ENCODE data around the gene GRB7. TPM values are rescaled to one million over a fixed set of nuclear protein-coding genes. Genes with fewer than 3 reads are reported as not detected.
"Not testable (repeated sequence)": the region's sequence is repeated elsewhere in the genome, so short reads cannot be mapped to it uniquely, and the experiment has no call there.

GRB7 gene
- polyA plus RNA-seq, 2 of the 4 experiments (the other 2 are of a cell fraction): 5.9 to 10.1 TPM

DNA sequence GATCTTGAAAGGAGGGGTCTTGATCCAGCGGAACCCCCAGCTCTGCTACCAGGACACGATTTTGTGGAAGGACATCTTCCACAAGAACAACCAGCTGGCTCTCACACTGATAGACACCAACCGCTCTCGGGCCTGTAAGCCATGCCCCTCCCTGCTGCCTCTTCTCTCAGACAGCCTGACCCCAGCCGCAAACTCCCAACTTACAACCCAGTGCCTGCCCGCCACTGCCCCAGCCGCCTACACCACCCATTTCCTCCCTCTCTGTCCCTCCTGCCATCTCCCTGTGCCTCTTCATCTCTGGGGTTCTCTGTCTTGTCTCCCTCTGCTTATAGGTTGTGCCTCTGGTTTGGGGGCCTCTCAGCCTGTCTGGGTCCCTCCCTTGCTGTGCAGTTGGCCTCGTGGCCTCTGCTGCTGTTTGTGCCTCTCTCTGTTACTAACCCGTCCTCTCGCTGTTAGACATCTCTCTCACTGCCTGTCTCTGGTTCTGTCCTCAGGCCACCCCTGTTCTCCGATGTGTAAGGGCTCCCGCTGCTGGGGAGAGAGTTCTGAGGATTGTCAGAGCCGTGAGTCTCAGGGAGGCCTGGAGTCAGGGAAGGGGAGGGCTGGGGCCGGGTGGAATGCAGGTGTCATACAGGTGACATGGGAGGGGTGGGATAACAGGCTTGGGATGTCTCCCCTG is 28.3 kb upstream of the GRB7 start:
- H3K27ac ChIP-seq: no peak overlapping the region
- H3K4me1 ChIP-seq: peaks cover 19% of the 10 kb centered on the region
- H3K4me3 ChIP-seq: no peak overlapping the region
- CTCF ChIA-PET: interaction anchor here (0.7 to 50.7 kb wide), 9 partner anchors 9 to 72 kb away, joined by 3 to 1391 read pairs (median 6); partner anchors contain the start of genes ERBB2, MIEN1, PPP1R1B and STARD3
- no peak for DNase-seq (ENCODE audit: low read depth in 1 of 2, low spot score in 1 of 2)
- TF ChIP-seq CBX8 (IDR thresholded peaks at IDR 0.05) (no peak), HOXB5 (CRISPR knock-in tag; IDR thresholded peaks at IDR 0.05) (no peak), CBX2 (IDR thresholded peaks at IDR 0.05; ENCODE audit: borderline replicate concordance, low read depth) (no peak), POLR2AphosphoS2 (conservative IDR thresholded peaks at IDR 0.05; ENCODE audit: low read length) (no peak), KDM1A (IDR thresholded peaks at IDR 0.05; ENCODE audit: low read depth) (no peak), E2F6 (IDR thresholded peaks at IDR 0.05; ENCODE audit: borderline replicate concordance, low read depth) (no peak), MAFK (IDR thresholded peaks at IDR 0.05; ENCODE audit: partially characterized antibody) (no peak), HMGXB4 (CRISPR knock-in tag; IDR thresholded peaks at IDR 0.05; ENCODE audit: borderline replicate concordance) (no peak), CEBPB (IDR thresholded peaks at IDR 0.05) (no peak), MYC (IDR thresholded peaks at IDR 0.05; ENCODE audit: borderline replicate concordance, low read length) (no peak), ZNF302 (CRISPR knock-in tag; IDR thresholded peaks at IDR 0.05) (no peak), ESRRA (IDR thresholded peaks at IDR 0.05; ENCODE audit: borderline replicate concordance, low read length) (no peak), KDM5A (IDR thresholded peaks at IDR 0.05) (no peak), PHF8 (IDR thresholded peaks at IDR 0.05; ENCODE audit: borderline replicate concordance, low read depth) (no peak), HOXA7 (CRISPR knock-in tag; IDR thresholded peaks at IDR 0.05) (no peak)
- TF ChIP-seq, protein P1, sequence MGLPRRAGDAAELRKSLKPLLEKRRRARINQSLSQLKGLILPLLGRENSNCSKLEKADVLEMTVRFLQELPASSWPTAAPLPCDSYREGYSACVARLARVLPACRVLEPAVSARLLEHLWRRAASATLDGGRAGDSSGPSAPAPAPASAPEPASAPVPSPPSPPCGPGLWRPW (IDR thresholded peaks at IDR 0.05): no peak
- TF ChIP-seq, protein P2, sequence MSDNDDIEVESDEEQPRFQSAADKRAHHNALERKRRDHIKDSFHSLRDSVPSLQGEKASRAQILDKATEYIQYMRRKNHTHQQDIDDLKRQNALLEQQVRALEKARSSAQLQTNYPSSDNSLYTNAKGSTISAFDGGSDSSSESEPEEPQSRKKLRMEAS (IDR thresholded peaks at IDR 0.05): no peak
- no peaks in the 10 kb centered on the region for H3K9me3 ChIP-seq
- no peak overlapping the region for H3K4me2 ChIP-seq
- ATAC-seq: no peak
- POLR2A ChIA-PET: interaction anchor here (1.7 to 1.9 kb wide), 2 partner anchors 9 to 22 kb away, joined by 5 to 8 read pairs; partner anchors contain the start of genes ERBB2 and PGAP3
- 87% methylated on average over 14 of the region's 14 CpGs for WGBS (ENCODE audit: missing lambda C conversion rate)
- no peak for FAIRE-seq

DNA sequence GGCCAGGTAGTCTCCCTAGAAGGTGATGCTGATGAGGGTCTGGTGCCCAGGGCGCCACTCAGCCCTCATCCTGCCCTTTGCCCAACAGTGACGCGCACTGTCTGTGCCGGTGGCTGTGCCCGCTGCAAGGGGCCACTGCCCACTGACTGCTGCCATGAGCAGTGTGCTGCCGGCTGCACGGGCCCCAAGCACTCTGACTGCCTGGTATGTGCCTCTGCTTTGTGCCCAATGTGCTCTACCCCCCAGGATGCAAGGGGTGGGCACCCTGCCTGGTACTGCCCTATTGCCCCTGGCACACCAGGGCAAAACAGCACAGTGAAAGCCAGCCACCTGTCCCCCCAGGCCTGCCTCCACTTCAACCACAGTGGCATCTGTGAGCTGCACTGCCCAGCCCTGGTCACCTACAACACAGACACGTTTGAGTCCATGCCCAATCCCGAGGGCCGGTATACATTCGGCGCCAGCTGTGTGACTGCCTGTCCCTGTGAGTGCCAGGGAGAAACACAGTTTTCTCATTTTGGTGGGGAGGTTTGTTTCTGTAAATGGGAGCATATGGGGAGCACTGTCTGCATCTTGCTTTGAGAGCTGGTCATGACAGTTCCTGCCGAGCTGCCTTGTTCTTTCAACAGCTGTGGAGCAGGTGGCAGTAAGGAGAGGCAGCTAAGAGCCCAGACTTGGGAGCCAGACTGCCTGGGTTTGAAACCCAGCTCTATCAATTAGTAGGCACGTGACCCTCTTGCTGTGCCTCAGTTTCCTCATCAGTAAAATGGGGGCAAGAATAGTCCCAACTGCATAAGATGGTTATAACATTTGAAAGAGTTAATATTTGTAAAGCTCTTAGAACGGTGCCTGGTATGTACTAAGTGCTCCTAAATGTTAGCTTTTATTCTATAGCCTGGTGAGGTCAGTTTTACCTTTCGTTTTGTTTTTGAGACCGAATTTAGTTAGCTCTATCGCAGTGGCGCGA is 27.5 kb upstream of the GRB7 start:
- DNase-seq (ENCODE audit: low read depth in 1 of 2, low spot score in 1 of 2) (no peak), FAIRE-seq (no peak), ATAC-seq (no peak)
- Histone ChIP-seq H3K27ac (no peak overlapping the region), H3K9me3 (no peaks in the 10 kb centered on the region), H3K4me3 (no peak overlapping the region), H3K4me2 (no peak overlapping the region), H3K4me1 (peaks cover 10% of the 10 kb centered on the region)
- WGBS (ENCODE audit: missing lambda C conversion rate): 92% methylated on average over 20 of the region's 20 CpGs
- CTCF ChIA-PET: interaction anchor here (0.6 to 3.0 kb wide), 8 partner anchors 8 to 88 kb away, joined by 3 to 12 read pairs (median 4); partner anchors contain the start of genes ERBB2, MIEN1 and TCAP
- TF ChIP-seq BHLHE40 (IDR thresholded peaks at IDR 0.05; ENCODE audit: low read depth, low read length) (no peak), CHD2 (IDR thresholded peaks at IDR 0.05; ENCODE audit: low read length, partially characterized antibody) (no peak), HOXB13 (CRISPR knock-in tag; IDR thresholded peaks at IDR 0.05; ENCODE audit: low read depth) (no peak), RARB (CRISPR knock-in tag; IDR thresholded peaks at IDR 0.05) (no peak), RAD21 (conservative IDR thresholded peaks at IDR 0.05 in 1 of 2, IDR thresholded peaks at IDR 0.05 in 1 of 2) (no peak), ZFP36 (IDR thresholded peaks at IDR 0.05; ENCODE audit: borderline replicate concordance, partially characterized antibody) (no peak)
- TF ChIP-seq, protein P3, sequence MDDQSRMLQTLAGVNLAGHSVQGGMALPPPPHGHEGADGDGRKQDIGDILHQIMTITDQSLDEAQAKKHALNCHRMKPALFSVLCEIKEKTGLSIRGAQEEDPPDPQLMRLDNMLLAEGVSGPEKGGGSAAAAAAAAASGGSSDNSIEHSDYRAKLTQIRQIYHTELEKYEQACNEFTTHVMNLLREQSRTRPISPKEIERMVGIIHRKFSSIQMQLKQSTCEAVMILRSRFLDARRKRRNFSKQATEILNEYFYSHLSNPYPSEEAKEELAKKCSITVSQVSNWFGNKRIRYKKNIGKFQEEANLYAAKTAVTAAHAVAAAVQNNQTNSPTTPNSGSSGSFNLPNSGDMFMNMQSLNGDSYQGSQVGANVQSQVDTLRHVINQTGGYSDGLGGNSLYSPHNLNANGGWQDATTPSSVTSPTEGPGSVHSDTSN (IDR thresholded peaks at IDR 0.05): no peak
- TF ChIP-seq, protein P4, sequence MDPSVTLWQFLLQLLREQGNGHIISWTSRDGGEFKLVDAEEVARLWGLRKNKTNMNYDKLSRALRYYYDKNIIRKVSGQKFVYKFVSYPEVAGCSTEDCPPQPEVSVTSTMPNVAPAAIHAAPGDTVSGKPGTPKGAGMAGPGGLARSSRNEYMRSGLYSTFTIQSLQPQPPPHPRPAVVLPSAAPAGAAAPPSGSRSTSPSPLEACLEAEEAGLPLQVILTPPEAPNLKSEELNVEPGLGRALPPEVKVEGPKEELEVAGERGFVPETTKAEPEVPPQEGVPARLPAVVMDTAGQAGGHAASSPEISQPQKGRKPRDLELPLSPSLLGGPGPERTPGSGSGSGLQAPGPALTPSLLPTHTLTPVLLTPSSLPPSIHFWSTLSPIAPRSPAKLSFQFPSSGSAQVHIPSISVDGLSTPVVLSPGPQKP (IDR thresholded peaks at IDR 0.05; ENCODE audit: low read depth, low read length): no peak
- POLR2A ChIA-PET: interaction anchor here (1.1 to 1.5 kb wide), 2 partner anchors 10 to 20 kb away, joined by 3 to 5 read pairs; partner anchors contain the start of genes ERBB2 and MIEN1

DNA sequence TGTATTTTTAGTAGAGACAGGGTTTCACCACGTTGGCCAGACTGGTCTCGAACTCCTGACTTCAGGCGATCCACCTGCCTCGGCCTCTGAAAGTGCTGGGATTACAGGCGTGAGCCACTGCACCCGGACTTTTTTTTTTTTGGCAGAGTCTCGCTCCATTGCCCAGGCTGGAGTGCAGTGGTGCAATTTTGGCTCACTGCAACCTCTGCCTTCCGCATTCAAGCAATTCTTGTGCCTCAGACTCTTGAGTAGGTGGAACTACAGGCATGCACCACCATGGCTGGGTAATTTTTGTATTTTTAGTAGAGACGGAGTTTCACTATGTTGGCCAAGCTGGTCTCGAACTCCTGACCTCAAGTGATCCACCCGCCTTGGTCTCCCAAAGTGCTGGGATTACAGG is 26.7 kb upstream of the GRB7 start:
- FAIRE-seq; H3K4me3 ChIP-seq; H3K4me2 ChIP-seq; H3K4me1 ChIP-seq; H3K9me3 ChIP-seq; H3K27ac ChIP-seq; ATAC-seq; DNase-seq (ENCODE audit: low read depth in 1 of 2, low spot score in 1 of 2): not testable (repeated sequence)
- ChIA-PET CTCF (interaction anchor here (0.6 to 3.0 kb wide), 8 partner anchors 8 to 89 kb away, joined by 3 to 12 read pairs (median 4); partner anchors contain the start of genes ERBB2, MIEN1 and TCAP), POLR2A (interaction anchor here (1.1 to 1.5 kb wide), 2 partner anchors 11 to 19 kb away, joined by 3 to 5 read pairs; partner anchors contain the start of genes ERBB2 and MIEN1)
- WGBS (ENCODE audit: missing lambda C conversion rate): 92% methylated on average over 11 of the region's 11 CpGs

All from A549 (cell line).